HG03442 (cell line): Measurements from ENCODE around the gene PLAGL1.
"Not testable (repeated sequence)": the region's sequence is repeated elsewhere in the genome, so short reads cannot be mapped to it uniquely, and the experiment has no call there.

Experiments used
- ATAC-seq: cut with Tn5 transposase; IDR thresholded peaks from one replicate; pipeline ENCODE4 v1.9.1; 2021; ENCODE audit warnings: mild to moderate bottlenecking, moderate library complexity; ENCODE audit not compliant: unreplicated experiment

Gene PLAGL1

GRCh38 chr6:143941852-143942627 is 66.0 kb downstream of the PLAGL1 start:
- peak; percentile 61 for ATAC-seq

- peak; percentile 96 for ATAC-seq
These were observed 68.0 kb downstream of the PLAGL1 start for GRCh38 chr6:143940011-143940597.

GRCh38 chr6:143939364-143939763 is 68.7 kb downstream of the PLAGL1 start:
- ATAC-seq, result no peak

GRCh38 chr6:143937668-143937970 is 70.4 kb downstream of the PLAGL1 start:
- ATAC-seq, result no peak

- no peak for ATAC-seq
These were observed 71.0 kb downstream of the PLAGL1 start for GRCh38 chr6:143936778-143937667.

- no peak for ATAC-seq
These were observed 71.7 kb downstream of the PLAGL1 start for GRCh38 chr6:143936347-143936746.

GRCh38 chr6:143934867-143935266 is 73.2 kb downstream of the PLAGL1 start:
- no peak for ATAC-seq

GRCh38 chr6:143934331-143934730 is 73.7 kb downstream of the PLAGL1 start:
- ATAC-seq, result no peak

GRCh38 chr6:143929975-143930374 is 78.1 kb downstream of the PLAGL1 start:
- no peak for ATAC-seq

GRCh38 chr6:143928853-143929252 is 79.2 kb downstream of the PLAGL1 start:
- ATAC-seq, result no peak

- ATAC-seq, result not testable (repeated sequence)
These were observed 91.0 kb downstream of the PLAGL1 start for GRCh38 chr6:143917026-143917425.

GRCh38 chr6:143912671-143913070 is 95.4 kb downstream of the PLAGL1 start:
- no peak for ATAC-seq

GRCh38 chr6:143911028-143911427 is 97.0 kb downstream of the PLAGL1 start:
- no peak for ATAC-seq

- ATAC-seq, result no peak
These were observed 105.2 kb downstream of the PLAGL1 start for GRCh38 chr6:143902827-143903226.

GRCh38 chr6:143901885-143902750 is 105.9 kb downstream of the PLAGL1 start:
- ATAC-seq, result peak; percentile 94

GRCh38 chr6:143900358-143900757 is 107.7 kb downstream of the PLAGL1 start:
- ATAC-seq, result no peak

- no peak for ATAC-seq
These were observed 111.8 kb downstream of the PLAGL1 start for GRCh38 chr6:143896126-143896860.

GRCh38 chr6:143894655-143895054 is 113.4 kb downstream of the PLAGL1 start:
- no peak for ATAC-seq
